ENCODE data around the gene KCTD2. TPM values are rescaled to one million over a fixed set of nuclear protein-coding genes. Genes with fewer than 3 reads are reported as not detected.
A peak's percentile ranks its signal among the peaks of the same experiment; 100 is the strongest.

The KCTD2 gene
- total RNA-seq, 1 experiment from 2014 or later: 34.9 TPM

GRCh38 chr17:75096082-75096625 lies 49.1 kb downstream of the KCTD2 start:
- intact Hi-C loops (cut with micrococcal nuclease; ENCODE audit: unreplicated experiment) (no loop called here), in situ Hi-C loops (cut with HindIII; ENCODE audit: low pct_unique_long_range_greater_than_20kb, low sequenced_read_pairs) (no loop called here)
- peaks cover 35% of the 10 kb centered on the region for H3K4me1 ChIP-seq (ENCODE audit: control insufficient read depth, insufficient read depth, low read length)
- TF ChIP-seq SIN3A (IDR thresholded peaks at IDR 0.05; ENCODE audit: borderline replicate concordance, insufficient read depth, low read depth, low read length) (no peak), POLR2AphosphoS5 (IDR thresholded peaks at IDR 0.05; ENCODE audit: low read depth, low read length) (peak; percentile 53; the same call in 1 of the 2 replicates)
- POLR2A ChIA-PET: no interaction called here
- H3K9me3 ChIP-seq (ENCODE audit: control insufficient read depth, insufficient read depth, low read depth, low read length): no peaks in the 10 kb centered on the region
- peak overlapping the region; percentile 30; the same call in 1 of the 2 replicates for H3K27ac ChIP-seq (ENCODE audit: low read length)
- H3K27me3 ChIP-seq (ENCODE audit: control insufficient read depth, insufficient read depth, low read length): no peaks in the 10 kb centered on the region
- CTCF ChIA-PET: no interaction called here
- DNase-seq (ENCODE audit: low read depth, low spot score): peak; percentile 80
- H3K36me3 ChIP-seq (ENCODE audit: control insufficient read depth, insufficient read depth, low read length): peaks cover 2% of the 10 kb centered on the region; the same call in 1 of the 2 replicates
- ATAC-seq: peak; percentile 73
- BruUV-seq (replicated peaks): no TSS peak
- no peak overlapping the region for H3K4me3 ChIP-seq (ENCODE audit: low read depth in 2 of 2, low read length in 2 of 2)

- H3K9me3 ChIP-seq (ENCODE audit: control insufficient read depth, insufficient read depth, low read depth, low read length): no peaks in the 10 kb centered on the region
- ChIA-PET CTCF (no interaction called here), POLR2A (no interaction called here)
- H3K4me1 ChIP-seq (ENCODE audit: control insufficient read depth, insufficient read depth, low read length): peaks cover 19% of the 10 kb centered on the region
- in situ Hi-C loops (cut with HindIII; ENCODE audit: low pct_unique_long_range_greater_than_20kb, low sequenced_read_pairs) (no loop called here), intact Hi-C loops (cut with micrococcal nuclease; ENCODE audit: unreplicated experiment) (no loop called here)
- no peaks in the 10 kb centered on the region for H3K27me3 ChIP-seq (ENCODE audit: control insufficient read depth, insufficient read depth, low read length)
- TF ChIP-seq POLR2AphosphoS5 (IDR thresholded peaks at IDR 0.05; ENCODE audit: low read depth, low read length): no peak
- no peak for TF ChIP-seq SIN3A (IDR thresholded peaks at IDR 0.05; ENCODE audit: borderline replicate concordance, insufficient read depth, low read depth, low read length)
- TF ChIP-seq TCF7L2 (IDR thresholded peaks at IDR 0.05; ENCODE audit: low read depth, low read length): no peak
- no peak for TF ChIP-seq REST (IDR thresholded peaks at IDR 0.05; ENCODE audit: insufficient read depth in 1 of 2, low read depth in 2 of 2, low read length in 1 of 2)
- TF ChIP-seq CTCF (IDR thresholded peaks at IDR 0.05): no peak
- BruUV-seq (replicated peaks): no TSS peak
- no peak for DNase-seq (ENCODE audit: low read depth, low spot score)
- no peak overlapping the region for H3K27ac ChIP-seq (ENCODE audit: low read length)
- no peak overlapping the region for H3K4me3 ChIP-seq (ENCODE audit: low read depth in 2 of 2, low read length in 2 of 2)
- ATAC-seq: no peak
- peaks cover 2% of the 10 kb centered on the region; the same call in 1 of the 2 replicates for H3K36me3 ChIP-seq (ENCODE audit: control insufficient read depth, insufficient read depth, low read length)
Measured at GRCh38 chr17:75097865-75098264, 50.8 kb downstream of the KCTD2 start.

- TSS peak; percentile 67 for BruUV-seq (replicated peaks)
- CTCF ChIA-PET: no interaction called here
- intact Hi-C loops (cut with micrococcal nuclease; ENCODE audit: unreplicated experiment): no loop called here
Measured at GRCh38 chr17:75098861-75099260, 51.8 kb downstream of the KCTD2 start.

More at GRCh38 chr17:75098861-75099260, 51.8 kb downstream of the KCTD2 start:
- Histone ChIP-seq H3K27ac (ENCODE audit: low read length) (no peak overlapping the region), H3K36me3 (ENCODE audit: control insufficient read depth, insufficient read depth, low read length) (peaks cover 2% of the 10 kb centered on the region; the same call in 1 of the 2 replicates), H3K4me3 (ENCODE audit: low read depth in 2 of 2, low read length in 2 of 2) (no peak overlapping the region), H3K4me1 (ENCODE audit: control insufficient read depth, insufficient read depth, low read length) (peaks cover 14% of the 10 kb centered on the region), H3K9me3 (ENCODE audit: control insufficient read depth, insufficient read depth, low read depth, low read length) (no peaks in the 10 kb centered on the region), H3K27me3 (ENCODE audit: control insufficient read depth, insufficient read depth, low read length) (no peaks in the 10 kb centered on the region)
- no peak for TF ChIP-seq CTCF (IDR thresholded peaks at IDR 0.05)
- no peak for TF ChIP-seq REST (IDR thresholded peaks at IDR 0.05; ENCODE audit: insufficient read depth in 1 of 2, low read depth in 2 of 2, low read length in 1 of 2)
- no peak for TF ChIP-seq POLR2AphosphoS5 (IDR thresholded peaks at IDR 0.05; ENCODE audit: low read depth, low read length)
- no peak for TF ChIP-seq TCF7L2 (IDR thresholded peaks at IDR 0.05; ENCODE audit: low read depth, low read length)
- no peak for TF ChIP-seq SIN3A (IDR thresholded peaks at IDR 0.05; ENCODE audit: borderline replicate concordance, insufficient read depth, low read depth, low read length)
- ATAC-seq (no peak), DNase-seq (ENCODE audit: low read depth, low spot score) (no peak)
- in situ Hi-C loops (cut with HindIII; ENCODE audit: low pct_unique_long_range_greater_than_20kb, low sequenced_read_pairs): no loop called here
- POLR2A ChIA-PET: no interaction called here

Measured in Panc1 (cell line).